Stomach (tissue), 4 donors: ENCODE data around the gene FAM131A.

ENCODE experiments used
- EP300 ChIP-seq: sonication (generic); formaldehyde crosslinking; IDR thresholded peaks from one replicate; pipeline ENCODE4 v1.6.1; 2017; ENCODE audit warnings: antibody characterized with exemption
- POLR2A ChIP-seq, 4 donors: fragments of 450-650 bp; IDR thresholded peaks; one replicate each; pipeline ENCODE4 v1.6.1; 2016; ENCODE audit warnings: antibody characterized with exemption in 4 of 4, control low read depth in 2 of 4, mild to moderate bottlenecking in 1 of 4, moderate library complexity in 1 of 4
- POLR2AphosphoS5 ChIP-seq, 3 donors: sonication (generic); formaldehyde crosslinking; IDR thresholded peaks; one replicate each; pipeline ENCODE4 v1.6.1; 2016; ENCODE audit warnings: antibody characterized with exemption in 3 of 3
- TF ChIP-seq, protein P1 (sequence below), 7 experiments: fragments of 450-650 bp in 4 of 7; fragments of 200-600 bp in 3 of 7; sonication (generic) in 3 of 7; IDR thresholded peaks; one replicate each; pipeline ENCODE4 v1.5.1; 2016 to 2019; ENCODE audit warnings: antibody characterized with exemption in 7 of 7, control low read depth in 2 of 7, mild to moderate bottlenecking in 1 of 7

DNA sequence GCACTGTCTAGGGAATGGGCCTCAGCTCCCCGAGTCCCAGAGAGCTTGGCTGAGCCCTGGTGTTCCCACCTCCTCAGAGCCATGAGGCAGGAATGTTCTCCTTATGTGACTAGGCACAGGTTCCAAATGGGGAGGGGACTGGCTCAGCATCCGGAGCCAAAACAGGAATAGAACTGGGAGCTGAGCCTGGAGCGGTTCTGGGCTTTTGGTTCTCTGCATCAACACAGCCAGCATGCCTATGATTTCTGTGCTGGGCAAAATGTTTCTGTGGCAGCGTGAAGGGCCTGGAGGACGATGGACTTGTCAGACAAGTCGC is at the start of gene FAM131A:
- TF ChIP-seq POLR2AphosphoS5 (IDR thresholded peaks at IDR 0.05) (peak; percentile 7 to 71 (median 32)), EP300 (no peak), POLR2A (IDR thresholded peaks at IDR 0.05) (no peak)
- TF ChIP-seq, protein P1, sequence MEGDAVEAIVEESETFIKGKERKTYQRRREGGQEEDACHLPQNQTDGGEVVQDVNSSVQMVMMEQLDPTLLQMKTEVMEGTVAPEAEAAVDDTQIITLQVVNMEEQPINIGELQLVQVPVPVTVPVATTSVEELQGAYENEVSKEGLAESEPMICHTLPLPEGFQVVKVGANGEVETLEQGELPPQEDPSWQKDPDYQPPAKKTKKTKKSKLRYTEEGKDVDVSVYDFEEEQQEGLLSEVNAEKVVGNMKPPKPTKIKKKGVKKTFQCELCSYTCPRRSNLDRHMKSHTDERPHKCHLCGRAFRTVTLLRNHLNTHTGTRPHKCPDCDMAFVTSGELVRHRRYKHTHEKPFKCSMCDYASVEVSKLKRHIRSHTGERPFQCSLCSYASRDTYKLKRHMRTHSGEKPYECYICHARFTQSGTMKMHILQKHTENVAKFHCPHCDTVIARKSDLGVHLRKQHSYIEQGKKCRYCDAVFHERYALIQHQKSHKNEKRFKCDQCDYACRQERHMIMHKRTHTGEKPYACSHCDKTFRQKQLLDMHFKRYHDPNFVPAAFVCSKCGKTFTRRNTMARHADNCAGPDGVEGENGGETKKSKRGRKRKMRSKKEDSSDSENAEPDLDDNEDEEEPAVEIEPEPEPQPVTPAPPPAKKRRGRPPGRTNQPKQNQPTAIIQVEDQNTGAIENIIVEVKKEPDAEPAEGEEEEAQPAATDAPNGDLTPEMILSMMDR (IDR thresholded peaks at IDR 0.05), result no peak
